Neural crest cell (in vitro differentiated cells): Measurements from ENCODE around the gene GPR62. TPM values are rescaled to one million over a fixed set of nuclear protein-coding genes. Genes with fewer than 3 reads are reported as not detected.

ENCODE experiments used
- DNase-seq: peaks from one replicate; pipeline ENCODE4 v3.0.0; 2021; ENCODE audit warnings: low read depth, mixed read lengths, low spot score
- H3K27ac Mint-ChIP-seq: one replicate; pipeline ENCODE4 v1.8.0; 2021; ENCODE audit warnings: mild to moderate bottlenecking, mixed read lengths; ENCODE audit not compliant: unreplicated experiment
- H3K27me3 Mint-ChIP-seq: 2 replicates; pipeline ENCODE4 v1.8.0; 2021; ENCODE audit warnings: low read depth, mild to moderate bottlenecking, mixed read lengths
- H3K36me3 Mint-ChIP-seq: 2 replicates; pipeline ENCODE4 v1.8.0; 2021; ENCODE audit warnings: low read depth, mild to moderate bottlenecking, mixed read lengths
- H3K4me1 Mint-ChIP-seq: 2 replicates; pipeline ENCODE4 v1.8.0; 2021; ENCODE audit warnings: mixed read lengths
- H3K4me3 Mint-ChIP-seq: one replicate; pipeline ENCODE4 v1.8.0; 2021; ENCODE audit warnings: mild to moderate bottlenecking, mixed read lengths
- H3K9me3 Mint-ChIP-seq: 2 replicates; pipeline ENCODE4 v1.8.0; 2021; ENCODE audit warnings: mixed read lengths
- CTCF ChIP-seq: fragments of 200-600 bp; sonication (generic); conservative IDR thresholded peaks from 2 replicates; pipeline ENCODE4 v1.5.0; 2021; ENCODE audit warnings: antibody characterized with exemption, mild to moderate bottlenecking
- total RNA-seq: library from RNA; stranded (reverse); gene quantifications from 2 replicates; pipeline ENCODE4 v1.2.1, GENCODE V29; 2021

Gene GPR62
- total RNA-seq, 1 donor from 2014 or later: 0.23 TPM

GRCh38 chr3:51945926-51946705 lies 9.1 kb upstream of the GPR62 start:
- TF ChIP-seq CTCF: no peak
- peaks cover 4% of the 10 kb centered on the region for H3K27me3 Mint-ChIP-seq
- H3K36me3 Mint-ChIP-seq: no peaks in the 10 kb centered on the region
- no peaks in the 10 kb centered on the region for H3K9me3 Mint-ChIP-seq
- DNase-seq: no peak
- H3K27ac Mint-ChIP-seq: peak overlapping the region; percentile 12
- H3K4me3 Mint-ChIP-seq: no peak overlapping the region
- peaks cover 13% of the 10 kb centered on the region for H3K4me1 Mint-ChIP-seq

- no peak for TF ChIP-seq CTCF
- Mint-ChIP-seq H3K4me3 (no peak overlapping the region), H3K27ac (peak overlapping the region; percentile 19), H3K27me3 (peaks cover 7% of the 10 kb centered on the region), H3K4me1 (peaks cover 9% of the 10 kb centered on the region), H3K9me3 (no peaks in the 10 kb centered on the region), H3K36me3 (no peaks in the 10 kb centered on the region)
- DNase-seq: no peak
Measured at GRCh38 chr3:51946796-51947195, 8.4 kb upstream of the GPR62 start.

GRCh38 chr3:51947215-51947900 lies 7.8 kb upstream of the GPR62 start:
- H3K27ac Mint-ChIP-seq: no peak overlapping the region
- H3K27me3 Mint-ChIP-seq: peaks cover 11% of the 10 kb centered on the region

GRCh38 chr3:51948016-51948580 lies 7.1 kb upstream of the GPR62 start:
- H3K4me3 Mint-ChIP-seq: no peak overlapping the region
- peaks cover 14% of the 10 kb centered on the region for H3K27me3 Mint-ChIP-seq
- DNase-seq: no peak
- H3K27ac Mint-ChIP-seq: no peak overlapping the region
- TF ChIP-seq CTCF: no peak
- H3K4me1 Mint-ChIP-seq: peaks cover 2% of the 10 kb centered on the region
- H3K9me3 Mint-ChIP-seq: no peaks in the 10 kb centered on the region
- no peaks in the 10 kb centered on the region for H3K36me3 Mint-ChIP-seq

More at GRCh38 chr3:51947215-51947900, 7.8 kb upstream of the GPR62 start:
- Mint-ChIP-seq H3K36me3 (no peaks in the 10 kb centered on the region), H3K4me1 (peaks cover 3% of the 10 kb centered on the region), H3K4me3 (no peak overlapping the region), H3K9me3 (no peaks in the 10 kb centered on the region)
- no peak for DNase-seq
- no peak for TF ChIP-seq CTCF

GRCh38 chr3:51949121-51949520 lies 6.1 kb upstream of the GPR62 start:
- Mint-ChIP-seq H3K27ac (no peak overlapping the region), H3K9me3 (no peaks in the 10 kb centered on the region), H3K4me1 (peaks cover 13% of the 10 kb centered on the region), H3K4me3 (no peak overlapping the region), H3K36me3 (no peaks in the 10 kb centered on the region), H3K27me3 (peaks cover 23% of the 10 kb centered on the region)
- DNase-seq: no peak
- TF ChIP-seq CTCF: no peak
